Left lung (tissue), 10 donors: ENCODE measurements around the gene RBMS3. TPM values are rescaled to one million over a fixed set of nuclear protein-coding genes. Genes with fewer than 3 reads are reported as not detected.

Experiments used
- ATAC-seq: fragments of 200-7000 bp; cut with Tn5 transposase; one replicate; pipeline ENCODE4 v1.9.1; 2020; ENCODE audit warnings: moderate library complexity
- DNase-seq, 4 donors: peaks; one replicate each; pipeline ENCODE4 v3.0.0-alpha.2; 2013 to 2020
- H3K27ac ChIP-seq, 2 donors: fragments of 200-600 bp; sonication (generic) in 1 of 2; one replicate each; pipeline versions ENCODE4 v1.5.0 to v1.8.0; 2020 to 2021
- H3K27me3 ChIP-seq, 2 donors: fragments of 200-600 bp; sonication (generic) in 1 of 2; one replicate each; pipeline versions ENCODE4 v1.5.0 to v1.8.0; 2020 to 2021
- H3K36me3 ChIP-seq, 2 donors: fragments of 200-600 bp; sonication (generic) in 1 of 2; one replicate each; pipeline versions ENCODE4 v1.5.0 to v1.8.0; 2020 to 2021
- H3K4me1 ChIP-seq, 2 donors: fragments of 200-600 bp; one replicate each; pipeline ENCODE4 v1.8.0; 2021
- H3K4me3 ChIP-seq, 2 donors: fragments of 200-600 bp; sonication (generic) in 1 of 2; one replicate each; pipeline versions ENCODE4 v1.5.0 to v1.8.0; 2020 to 2021; ENCODE audit warnings: mild to moderate bottlenecking in 1 of 2
- H3K9me3 ChIP-seq, 2 donors: fragments of 200-600 bp; sonication (generic) in 1 of 2; one replicate each; pipeline versions ENCODE4 v1.5.0 to v1.8.0; 2020 to 2021
- intact Hi-C, 2 donors: fragments of 100-400 bp; cut with DNase I; formaldehyde crosslinking; loops; one replicate each; pipeline versions ENCODE4 v1.11.2 to v1.14.2; 2022
- polyA plus RNA-seq, 6 donors: library from polyadenylated mRNA; unstranded; fragments of 120-200 nt; gene quantifications; one replicate each; pipeline ENCODE4 v1.2.1, GENCODE V29; 2013; ENCODE audit not compliant: insufficient read length in 6 of 6
- total RNA-seq, 2 donors: library from RNA; stranded (reverse); fragmentation: NEBNext Ultra II Directional; extraction: Animal tissue kit (Norgen Biotek cat#: 25700); gene quantifications; one replicate each; pipeline ENCODE4 v1.2.1, GENCODE V29; 2021
- TF ChIP-seq, protein P1 (sequence below), 2 donors: fragments of 200-600 bp; sonication (generic) in 1 of 2; IDR thresholded peaks; one replicate each; pipeline versions ENCODE4 v1.5.0 to v1.8.0; 2021; ENCODE audit warnings: antibody characterized with exemption in 2 of 2
- donor health status: DM: no; HTN: yes; CAD: no.
- donor health status: DM: no; HTN: no; CAD: no.

Gene RBMS3
- total and polyA plus RNA-seq, 8 donors = 27.1 to 51.6 (median 37.6) TPM

DNA sequence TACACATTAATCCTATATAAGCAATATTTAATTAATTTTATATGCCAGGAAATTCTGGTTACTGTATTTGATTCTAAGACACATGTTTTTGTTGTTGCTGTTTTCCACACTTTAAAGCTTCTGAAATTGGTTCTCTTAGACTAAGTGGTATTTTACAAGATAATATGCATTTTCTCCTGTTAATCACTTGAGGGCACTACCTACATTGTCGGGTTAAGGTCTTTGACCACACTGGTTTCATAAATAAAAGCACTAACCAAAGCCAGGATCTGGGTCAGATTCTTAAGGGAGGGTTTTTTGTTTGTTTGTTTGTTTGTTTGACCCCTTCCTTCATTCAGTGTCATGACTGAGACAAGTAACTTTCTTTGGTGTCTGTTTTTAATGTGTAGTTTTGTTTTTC lies 590.2 kb downstream of the RBMS3 start:
- Histone ChIP-seq H3K27me3 (no peaks in the 10 kb centered on the region), H3K9me3 (peaks cover 0 to 11% of the 10 kb centered on the region in 2 donors), H3K4me1 (no peaks in the 10 kb centered on the region), H3K4me3 (no peak overlapping the region), H3K36me3 (no peaks in the 10 kb centered on the region), H3K27ac (no peak overlapping the region)
- intact Hi-C loops = no loop called here
- ATAC-seq = no peak
- TF ChIP-seq, protein P1, sequence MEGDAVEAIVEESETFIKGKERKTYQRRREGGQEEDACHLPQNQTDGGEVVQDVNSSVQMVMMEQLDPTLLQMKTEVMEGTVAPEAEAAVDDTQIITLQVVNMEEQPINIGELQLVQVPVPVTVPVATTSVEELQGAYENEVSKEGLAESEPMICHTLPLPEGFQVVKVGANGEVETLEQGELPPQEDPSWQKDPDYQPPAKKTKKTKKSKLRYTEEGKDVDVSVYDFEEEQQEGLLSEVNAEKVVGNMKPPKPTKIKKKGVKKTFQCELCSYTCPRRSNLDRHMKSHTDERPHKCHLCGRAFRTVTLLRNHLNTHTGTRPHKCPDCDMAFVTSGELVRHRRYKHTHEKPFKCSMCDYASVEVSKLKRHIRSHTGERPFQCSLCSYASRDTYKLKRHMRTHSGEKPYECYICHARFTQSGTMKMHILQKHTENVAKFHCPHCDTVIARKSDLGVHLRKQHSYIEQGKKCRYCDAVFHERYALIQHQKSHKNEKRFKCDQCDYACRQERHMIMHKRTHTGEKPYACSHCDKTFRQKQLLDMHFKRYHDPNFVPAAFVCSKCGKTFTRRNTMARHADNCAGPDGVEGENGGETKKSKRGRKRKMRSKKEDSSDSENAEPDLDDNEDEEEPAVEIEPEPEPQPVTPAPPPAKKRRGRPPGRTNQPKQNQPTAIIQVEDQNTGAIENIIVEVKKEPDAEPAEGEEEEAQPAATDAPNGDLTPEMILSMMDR (IDR thresholded peaks at IDR 0.05) = no peak
- DNase-seq = no peak

DNA sequence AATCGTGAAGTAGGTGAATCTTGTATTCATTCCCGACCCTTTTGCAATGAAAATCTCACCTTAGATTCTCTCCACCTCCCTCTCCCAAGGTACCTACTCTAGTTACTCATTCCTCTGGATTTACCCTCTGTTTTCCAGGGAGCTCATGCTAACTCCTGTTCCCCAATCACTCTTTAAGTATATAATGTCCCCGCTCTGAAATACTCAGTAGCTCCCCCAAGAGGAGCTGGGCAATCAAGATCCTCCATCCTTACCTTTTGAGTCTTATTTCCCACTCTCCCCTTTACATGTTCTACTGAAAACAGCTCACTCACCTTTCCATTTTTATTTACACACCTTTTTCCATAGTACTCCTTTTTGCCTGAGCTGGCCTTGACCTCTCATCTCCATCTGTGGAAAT lies 599.9 kb downstream of the RBMS3 start:
- no peaks in the 10 kb centered on the region for H3K4me1 ChIP-seq
- no peak for ATAC-seq
- no peaks in the 10 kb centered on the region for H3K36me3 ChIP-seq
- intact Hi-C loops = no loop called here
- H3K9me3 ChIP-seq = no peaks in the 10 kb centered on the region
- no peak overlapping the region for H3K4me3 ChIP-seq
- no peak for DNase-seq
- no peaks in the 10 kb centered on the region for H3K27me3 ChIP-seq
- TF ChIP-seq, protein P1 (IDR thresholded peaks at IDR 0.05) = no peak
- no peak overlapping the region for H3K27ac ChIP-seq

DNA sequence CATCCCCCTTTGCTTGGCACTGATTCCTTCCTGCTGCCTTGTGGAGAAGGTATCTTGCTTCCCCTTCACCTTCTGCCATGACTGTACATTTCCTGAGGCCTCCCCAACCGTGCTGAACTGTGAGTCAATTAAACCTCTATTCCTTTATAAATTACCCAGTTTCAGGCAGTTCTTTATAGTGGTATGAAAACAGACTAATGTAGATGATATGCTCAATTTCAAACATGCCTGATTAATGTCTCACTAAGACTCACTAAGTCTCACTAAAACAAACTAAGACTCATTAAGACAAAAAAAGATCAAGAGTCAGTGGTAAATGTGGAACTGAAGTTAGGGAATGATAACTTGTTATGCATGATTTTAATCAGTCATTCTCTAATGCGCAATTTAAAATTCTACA lies 606.6 kb downstream of the RBMS3 start:
- no peak for ATAC-seq

DNA sequence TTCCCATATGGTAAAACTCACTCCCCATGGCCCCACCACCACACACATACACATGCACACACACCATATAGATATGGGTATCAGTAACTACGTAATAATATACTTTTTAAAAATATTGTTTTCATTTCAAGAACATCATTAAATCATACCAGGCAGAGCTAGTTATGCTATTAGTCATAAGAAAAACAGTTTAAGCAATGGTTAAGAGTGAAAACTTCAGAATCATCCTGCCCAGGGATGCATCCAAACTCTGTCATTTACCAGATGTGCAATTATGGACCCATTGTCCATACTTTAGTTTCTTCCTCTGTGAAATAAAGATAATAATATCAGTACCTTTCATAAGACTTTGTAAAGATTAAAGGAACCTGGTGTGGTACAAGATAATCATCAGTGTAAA lies 608.3 kb downstream of the RBMS3 start:
- H3K9me3 ChIP-seq = no peaks in the 10 kb centered on the region
- intact Hi-C loops = no loop called here
- DNase-seq (no peak), ATAC-seq (no peak)
- no peaks in the 10 kb centered on the region for H3K4me1 ChIP-seq
- H3K36me3 ChIP-seq = no peaks in the 10 kb centered on the region
- TF ChIP-seq, protein P1 (IDR thresholded peaks at IDR 0.05) = no peak
- no peaks in the 10 kb centered on the region for H3K27me3 ChIP-seq
- no peak overlapping the region for H3K27ac ChIP-seq
- H3K4me3 ChIP-seq = no peak overlapping the region

More for the DNA sequence above, 606.6 kb downstream of the RBMS3 start:
- intact Hi-C loops = no loop called here
- DNase-seq = no peak
- no peaks in the 10 kb centered on the region for H3K9me3 ChIP-seq
- TF ChIP-seq, protein P1 (IDR thresholded peaks at IDR 0.05) = no peak
- H3K36me3 ChIP-seq = no peaks in the 10 kb centered on the region
- no peaks in the 10 kb centered on the region for H3K27me3 ChIP-seq
- H3K4me1 ChIP-seq = no peaks in the 10 kb centered on the region
- no peak overlapping the region for H3K27ac ChIP-seq
- H3K4me3 ChIP-seq = no peak overlapping the region

DNA sequence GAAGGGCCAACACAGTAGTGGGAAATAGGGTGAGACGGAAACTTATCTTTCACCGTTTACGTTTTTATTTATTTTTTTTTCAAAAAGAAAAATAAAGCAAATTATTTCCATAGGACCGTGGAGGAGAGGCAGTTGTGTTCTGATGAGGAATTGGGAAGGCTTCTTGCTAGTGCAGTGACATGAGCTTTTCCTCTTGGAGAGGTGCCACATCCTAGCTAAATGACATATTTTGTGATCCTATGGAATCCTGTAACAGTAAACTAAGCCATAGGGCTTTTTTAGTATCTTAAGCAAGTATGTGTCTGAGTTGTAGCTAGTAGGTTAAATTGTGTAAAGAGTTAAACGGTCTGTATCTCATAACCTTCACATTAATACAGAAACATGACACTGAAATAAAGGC lies 609.9 kb downstream of the RBMS3 start:
- intact Hi-C loops = no loop called here
- DNase-seq = peak in 1 of 4 donors; percentile 31
- H3K4me3 ChIP-seq = no peak overlapping the region
- no peaks in the 10 kb centered on the region for H3K27me3 ChIP-seq
- H3K27ac ChIP-seq = no peak overlapping the region
- TF ChIP-seq, protein P1 (IDR thresholded peaks at IDR 0.05) = no peak
- H3K4me1 ChIP-seq = no peaks in the 10 kb centered on the region
- no peak for ATAC-seq
- H3K9me3 ChIP-seq = no peaks in the 10 kb centered on the region
- H3K36me3 ChIP-seq = no peaks in the 10 kb centered on the region
